Dendritic cell treated with granulocyte-macrophage colony-stimulating factor and Interleukin-4, amounts not matched to agents 40 ng/mL and 50 ng/mL, for 4 days (primary cell): ENCODE data around the gene CHERP.
"Not testable (repeated sequence)": the region's sequence is repeated elsewhere in the genome, so short reads cannot be mapped to it uniquely, and the experiment has no call there.

ENCODE experiments used
- H3K27ac Mint-ChIP-seq: one replicate; pipeline ENCODE4 v1.8.0; 2022; ENCODE audit warnings: mild to moderate bottlenecking, mixed read lengths
- H3K27me3 Mint-ChIP-seq: one replicate; pipeline ENCODE4 v1.8.0; 2022; ENCODE audit warnings: mild to moderate bottlenecking, mixed read lengths
- H3K36me3 Mint-ChIP-seq: one replicate; pipeline ENCODE4 v1.8.0; 2022; ENCODE audit warnings: low read depth, mixed read lengths
- H3K4me1 Mint-ChIP-seq: one replicate; pipeline ENCODE4 v1.8.0; 2022; ENCODE audit warnings: low read depth, mixed read lengths
- H3K4me3 Mint-ChIP-seq: one replicate; pipeline ENCODE4 v1.8.0; 2022; ENCODE audit warnings: mild to moderate bottlenecking, moderate library complexity, mixed read lengths
- H3K9me3 Mint-ChIP-seq: one replicate; pipeline ENCODE4 v1.8.0; 2022; ENCODE audit warnings: mixed read lengths
- intact Hi-C: fragments of 100-400 bp; cut with micrococcal nuclease; formaldehyde crosslinking; loops from one replicate; pipeline ENCODE4 v1.15.0; 2022

The CHERP gene

GRCh38 chr19:16571283-16571682 is 29.0 kb upstream of the CHERP start:
- peak overlapping the region; percentile 87 for H3K4me3 Mint-ChIP-seq
- peak overlapping the region; percentile 93 for H3K27ac Mint-ChIP-seq
- H3K27me3 Mint-ChIP-seq, result no peaks in the 10 kb centered on the region
- peaks cover 90% of the 10 kb centered on the region for H3K36me3 Mint-ChIP-seq
- intact Hi-C loops, result loop anchor here (5.0 kb wide), 1 partner anchor 56 kb away; the partner anchor contains the start of gene MED26
- no peaks in the 10 kb centered on the region for H3K9me3 Mint-ChIP-seq
- peaks cover 45% of the 10 kb centered on the region for H3K4me1 Mint-ChIP-seq

DNA sequence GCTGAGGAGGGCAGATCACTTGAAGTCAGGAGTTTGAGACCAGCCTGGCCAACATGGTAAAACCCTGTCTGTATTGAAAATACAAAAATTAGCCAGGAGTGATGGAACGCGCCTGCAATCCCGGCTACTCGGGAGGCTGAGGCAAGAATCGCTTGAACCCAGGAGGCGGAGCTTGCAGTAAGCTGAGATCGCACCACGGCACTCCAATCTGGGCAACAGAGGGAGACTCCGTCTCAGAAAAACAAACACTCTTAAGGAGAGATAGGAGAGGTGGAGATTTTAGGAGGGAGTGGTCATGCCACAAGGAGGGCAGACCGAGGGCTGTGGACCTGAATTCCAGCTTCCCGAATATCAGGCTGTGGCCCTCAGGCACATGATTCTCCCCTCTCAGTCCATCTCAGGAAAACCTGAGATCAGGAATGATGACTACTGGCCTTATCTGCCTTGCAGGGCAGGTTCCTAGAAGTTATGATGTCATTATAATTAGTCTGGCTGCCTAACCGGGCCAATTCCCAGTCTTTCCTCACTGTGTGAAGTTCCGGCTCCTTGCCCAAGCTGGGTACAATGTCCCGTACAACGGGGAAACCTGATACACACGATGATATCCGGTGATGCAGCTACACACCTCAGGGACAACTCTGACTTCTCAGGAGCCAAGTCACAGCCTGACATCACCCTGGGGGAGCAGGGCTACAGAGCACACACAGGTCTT is 27.5 kb upstream of the CHERP start:
- Mint-ChIP-seq H3K4me3 (no peak overlapping the region), H3K9me3 (no peaks in the 10 kb centered on the region), H3K27me3 (no peaks in the 10 kb centered on the region), H3K36me3 (peaks cover 90% of the 10 kb centered on the region), H3K4me1 (peaks cover 32% of the 10 kb centered on the region), H3K27ac (peak overlapping the region; percentile 93)
- intact Hi-C loops, result loop anchor here (5.0 kb wide), 1 partner anchor 58 kb away; the partner anchor contains the start of gene MED26

GRCh38 chr19:16566702-16567101 is 24.5 kb upstream of the CHERP start:
- no peak overlapping the region for H3K27ac Mint-ChIP-seq
- intact Hi-C loops, result no loop called here
- H3K9me3 Mint-ChIP-seq, result no peaks in the 10 kb centered on the region
- H3K36me3 Mint-ChIP-seq, result peaks cover 94% of the 10 kb centered on the region
- H3K4me3 Mint-ChIP-seq, result no peak overlapping the region
- H3K4me1 Mint-ChIP-seq, result peaks cover 9% of the 10 kb centered on the region
- no peaks in the 10 kb centered on the region for H3K27me3 Mint-ChIP-seq

DNA sequence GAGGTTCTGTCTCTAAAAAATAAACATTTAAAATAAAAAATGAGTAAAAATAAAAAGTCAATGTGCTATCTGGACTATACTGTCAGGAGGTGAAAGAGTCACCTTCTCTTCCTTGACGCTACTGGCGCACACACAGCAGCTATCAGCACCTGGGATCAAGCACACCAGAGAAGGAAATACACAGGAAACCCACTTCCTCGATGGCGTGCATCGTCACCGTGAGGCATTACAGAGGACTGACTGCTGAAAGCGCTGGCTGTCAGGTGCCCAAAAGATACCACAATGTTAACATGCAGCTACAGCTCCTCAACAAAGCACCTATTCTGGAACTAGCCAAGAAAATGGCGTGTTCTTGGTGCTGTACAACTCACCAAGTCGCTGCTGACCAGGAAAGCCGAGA is 23.9 kb upstream of the CHERP start:
- no peaks in the 10 kb centered on the region for H3K9me3 Mint-ChIP-seq
- no peak overlapping the region for H3K4me3 Mint-ChIP-seq
- H3K27me3 Mint-ChIP-seq, result no peaks in the 10 kb centered on the region
- H3K4me1 Mint-ChIP-seq, result peaks cover 4% of the 10 kb centered on the region
- intact Hi-C loops, result no loop called here
- H3K36me3 Mint-ChIP-seq, result peaks cover 96% of the 10 kb centered on the region
- H3K27ac Mint-ChIP-seq, result no peak overlapping the region

DNA sequence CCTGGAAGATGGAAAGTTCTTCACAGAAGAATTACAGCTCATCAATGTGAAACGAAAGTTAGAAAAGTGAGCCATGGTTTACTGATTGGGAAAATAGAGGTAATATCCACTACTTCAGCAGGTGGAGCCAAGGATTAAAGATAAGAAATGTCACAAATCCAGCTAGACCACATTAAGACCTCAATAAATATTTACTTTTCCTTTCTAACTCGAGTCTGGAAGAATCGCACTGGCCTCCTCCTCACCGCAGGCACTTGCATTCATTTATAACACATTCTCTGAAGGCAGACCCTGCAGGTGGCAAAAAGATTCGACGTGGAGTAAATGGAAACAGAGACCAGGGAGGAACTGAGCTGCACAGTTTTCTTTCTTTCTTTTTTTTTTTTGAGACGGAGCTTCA is 22.6 kb upstream of the CHERP start:
- Mint-ChIP-seq H3K4me1 (no peaks in the 10 kb centered on the region), H3K27me3 (no peaks in the 10 kb centered on the region), H3K36me3 (peaks cover 99% of the 10 kb centered on the region), H3K9me3 (no peaks in the 10 kb centered on the region), H3K27ac (no peak overlapping the region), H3K4me3 (no peak overlapping the region)
- intact Hi-C loops, result no loop called here

- Mint-ChIP-seq H3K27ac (no peak overlapping the region), H3K27me3 (no peaks in the 10 kb centered on the region), H3K4me3 (no peak overlapping the region), H3K4me1 (no peaks in the 10 kb centered on the region), H3K9me3 (no peaks in the 10 kb centered on the region), H3K36me3 (peaks cover 99% of the 10 kb centered on the region)
- intact Hi-C loops, result no loop called here
These were observed 20.4 kb upstream of the CHERP start for GRCh38 chr19:16562608-16563025.

- Mint-ChIP-seq H3K4me3 (no peak overlapping the region), H3K4me1 (no peaks in the 10 kb centered on the region), H3K36me3 (peaks cover 99% of the 10 kb centered on the region), H3K9me3 (no peaks in the 10 kb centered on the region), H3K27ac (no peak overlapping the region), H3K27me3 (no peaks in the 10 kb centered on the region)
- intact Hi-C loops, result no loop called here
These were observed 19.1 kb upstream of the CHERP start for GRCh38 chr19:16561382-16561781.

DNA sequence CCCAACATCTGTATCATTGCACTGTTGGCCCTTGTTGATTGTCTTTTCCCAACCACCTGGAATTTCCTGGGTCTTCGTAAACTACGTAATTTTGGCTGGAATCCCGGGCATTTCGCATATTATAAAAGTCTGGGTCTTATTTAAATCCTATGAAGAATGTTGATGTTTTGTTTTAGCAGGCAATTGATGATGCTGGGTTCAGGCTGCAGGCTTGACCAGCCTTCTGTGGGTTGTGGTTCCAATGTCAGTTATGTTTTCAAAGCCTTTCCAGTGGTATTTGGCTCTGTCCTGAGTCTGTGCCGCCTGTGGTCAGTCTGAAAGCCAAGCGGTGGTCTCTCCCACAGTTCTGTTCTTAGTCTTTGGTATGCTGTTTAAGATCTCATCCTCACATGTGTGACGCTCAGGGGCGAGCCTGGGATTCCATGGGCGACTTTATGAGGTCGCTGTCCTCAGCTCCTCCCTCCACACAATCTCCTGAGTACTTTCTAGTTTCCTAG is 17.6 kb upstream of the CHERP start:
- no peak overlapping the region for H3K27ac Mint-ChIP-seq
- peaks cover 99% of the 10 kb centered on the region for H3K36me3 Mint-ChIP-seq
- H3K4me3 Mint-ChIP-seq, result no peak overlapping the region
- intact Hi-C loops, result no loop called here
- no peaks in the 10 kb centered on the region for H3K27me3 Mint-ChIP-seq
- no peaks in the 10 kb centered on the region for H3K9me3 Mint-ChIP-seq
- H3K4me1 Mint-ChIP-seq, result no peaks in the 10 kb centered on the region

DNA sequence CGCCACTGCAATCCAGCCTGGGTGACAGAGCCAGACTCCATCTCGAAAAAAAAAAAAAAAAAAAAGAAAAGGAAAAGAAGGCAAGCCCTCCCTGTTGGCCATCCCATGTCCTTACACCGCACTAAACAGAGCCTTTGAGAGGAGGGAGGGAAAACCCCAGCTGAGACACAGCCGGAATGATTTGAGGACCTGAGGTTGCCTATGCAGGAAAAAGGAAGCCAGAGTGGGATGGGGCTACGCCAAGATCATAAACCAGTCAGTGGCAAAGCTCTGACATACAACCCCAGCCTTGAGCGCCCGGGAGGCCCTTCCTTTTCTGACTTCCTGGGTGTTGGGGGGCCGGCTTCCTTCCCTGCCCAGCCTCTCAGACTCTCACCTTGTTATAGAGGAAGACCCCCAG is 12.5 kb upstream of the CHERP start:
- Mint-ChIP-seq H3K27me3 (no peaks in the 10 kb centered on the region), H3K9me3 (no peaks in the 10 kb centered on the region), H3K4me3 (no peak overlapping the region), H3K27ac (no peak overlapping the region), H3K36me3 (peaks cover 100% of the 10 kb centered on the region), H3K4me1 (peaks cover 5% of the 10 kb centered on the region)
- intact Hi-C loops, result no loop called here

DNA sequence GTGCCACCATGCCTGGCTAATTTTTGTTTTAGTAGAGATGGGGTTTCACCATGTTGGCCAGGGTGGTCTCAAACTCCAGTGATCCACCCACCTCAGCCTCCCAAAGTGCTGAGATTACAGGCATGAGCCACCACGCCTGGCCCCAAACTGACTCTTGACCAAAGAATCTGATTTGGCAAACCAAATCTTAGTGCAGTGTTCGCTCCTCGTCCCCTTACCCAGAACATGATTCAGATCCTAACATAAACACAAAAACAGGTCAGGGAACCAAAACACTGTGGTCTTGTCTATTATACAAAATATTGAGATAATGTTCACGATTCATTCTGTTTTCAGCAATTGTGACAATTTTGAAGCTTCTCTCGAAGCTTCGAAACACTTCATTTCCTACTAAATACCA is 9.7 kb upstream of the CHERP start:
- H3K27ac Mint-ChIP-seq, H3K27me3 Mint-ChIP-seq, intact Hi-C loops, H3K9me3 Mint-ChIP-seq, H3K4me3 Mint-ChIP-seq: not testable (repeated sequence)
- Mint-ChIP-seq H3K36me3 (peaks cover 85% of the 10 kb centered on the region), H3K4me1 (peaks cover 13% of the 10 kb centered on the region)

GRCh38 chr19:16548956-16549355 is 6.7 kb upstream of the CHERP start:
- no peak overlapping the region for H3K27ac Mint-ChIP-seq
- H3K36me3 Mint-ChIP-seq, result peaks cover 61% of the 10 kb centered on the region
- no peaks in the 10 kb centered on the region for H3K9me3 Mint-ChIP-seq
- intact Hi-C loops, result loop anchor here (10.0 kb wide), 1 partner anchor 104 kb away; no protein-coding TSS in a partner anchor
- H3K27me3 Mint-ChIP-seq, result no peaks in the 10 kb centered on the region
- H3K4me3 Mint-ChIP-seq, result no peak overlapping the region
- H3K4me1 Mint-ChIP-seq, result peaks cover 24% of the 10 kb centered on the region

DNA sequence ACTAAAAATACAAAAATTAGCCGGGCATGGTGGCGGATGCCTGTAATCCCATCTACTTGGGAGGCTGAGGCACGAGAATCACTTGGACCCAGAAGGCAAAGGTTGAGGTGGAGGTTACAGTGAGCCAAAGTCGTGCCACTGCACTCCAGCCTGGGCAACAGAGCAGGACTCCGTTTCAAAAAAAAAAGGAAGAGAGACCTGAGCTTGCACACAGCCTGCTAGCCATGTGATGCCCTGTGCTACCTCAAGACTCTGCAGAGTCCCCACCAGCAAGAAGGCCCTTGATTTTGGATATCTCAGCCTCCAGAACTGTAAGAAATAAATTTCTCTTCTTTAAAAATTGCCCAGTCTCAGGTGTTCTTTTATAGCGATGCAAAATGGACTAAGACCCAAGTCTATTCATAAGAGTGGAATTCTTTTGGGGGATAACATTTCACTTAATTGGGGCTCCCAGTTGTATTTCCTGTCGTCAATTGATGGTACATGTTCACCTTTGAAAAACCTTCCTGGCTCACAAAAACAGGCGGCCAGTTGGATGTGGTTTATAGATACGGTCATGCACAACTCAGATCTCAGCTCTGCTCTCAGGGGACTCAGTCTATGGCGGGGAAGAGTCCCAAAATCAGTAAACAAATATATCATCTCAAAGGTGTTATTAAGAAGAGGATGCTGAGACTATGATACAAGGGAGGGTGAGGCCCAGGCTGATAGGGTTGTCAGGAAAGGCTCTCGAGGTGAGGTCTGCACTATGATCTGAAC is 2.4 kb upstream of the CHERP start:
- Mint-ChIP-seq H3K4me3 (no peak overlapping the region), H3K9me3 (no peaks in the 10 kb centered on the region), H3K27me3 (no peaks in the 10 kb centered on the region), H3K36me3 (peaks cover 36% of the 10 kb centered on the region), H3K4me1 (peaks cover 44% of the 10 kb centered on the region), H3K27ac (no peak overlapping the region)
- intact Hi-C loops, result loop anchor here (10.0 kb wide), 1 partner anchor 100 kb away; no protein-coding TSS in a partner anchor

DNA sequence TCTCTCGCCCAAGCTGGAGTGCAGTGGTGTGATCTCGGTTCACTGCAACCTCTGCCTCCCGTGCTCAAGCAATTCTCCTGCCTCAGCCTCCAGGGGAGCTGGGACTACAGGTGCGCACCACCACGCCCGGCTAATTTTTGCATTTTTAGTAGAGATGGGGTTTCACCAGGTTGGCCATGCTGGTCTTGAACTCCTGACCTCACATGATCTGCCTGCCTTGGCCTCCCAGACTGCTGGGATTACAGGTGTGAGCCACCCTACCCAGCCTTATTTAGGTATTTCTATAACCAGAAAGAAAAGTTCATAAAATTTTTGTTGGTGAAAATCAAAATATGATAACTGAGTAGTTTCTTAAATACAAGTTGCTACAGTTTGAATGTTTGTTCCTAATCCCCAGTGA is 1.5 kb upstream of the CHERP start:
- H3K4me3 Mint-ChIP-seq, H3K9me3 Mint-ChIP-seq, H3K27ac Mint-ChIP-seq, H3K27me3 Mint-ChIP-seq: not testable (repeated sequence)
- Mint-ChIP-seq H3K4me1 (peaks cover 50% of the 10 kb centered on the region), H3K36me3 (peaks cover 38% of the 10 kb centered on the region)
- intact Hi-C loops, result loop anchor here (2.0 to 10.0 kb wide), 2 partner anchors 71 to 99 kb away; no protein-coding TSS in a partner anchor

DNA sequence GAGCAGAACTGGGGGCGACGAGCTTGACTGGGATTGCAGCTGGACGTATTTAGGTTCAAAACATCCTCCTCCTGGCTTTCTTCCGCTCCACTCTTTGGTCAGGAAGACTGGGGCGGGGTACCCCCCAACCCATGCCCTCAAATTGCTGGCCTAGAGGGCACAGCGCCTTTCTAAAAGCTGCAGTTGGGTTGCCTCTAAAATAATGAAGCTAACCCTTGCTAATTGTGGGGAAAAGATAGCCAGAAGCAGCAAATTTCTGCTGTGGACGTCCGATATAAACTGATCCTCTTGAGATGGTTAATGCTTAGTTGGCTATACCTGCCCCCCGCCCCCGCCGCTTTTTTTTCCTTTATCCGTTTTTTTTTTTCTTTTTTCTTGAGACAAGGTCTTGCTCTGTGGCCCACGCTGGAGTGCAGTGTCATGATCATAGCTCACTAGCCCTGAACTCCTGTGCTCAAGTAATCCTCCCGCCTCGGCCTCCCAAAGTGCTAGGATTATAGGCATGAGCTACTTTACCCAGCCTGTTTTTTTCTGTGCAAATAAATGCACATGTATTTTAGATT is 754 bp upstream of the CHERP start:
- peaks cover 54% of the 10 kb centered on the region for H3K4me1 Mint-ChIP-seq
- no peaks in the 10 kb centered on the region for H3K9me3 Mint-ChIP-seq
- H3K27me3 Mint-ChIP-seq, result no peaks in the 10 kb centered on the region
- peak overlapping the region; percentile 80 for H3K27ac Mint-ChIP-seq
- H3K36me3 Mint-ChIP-seq, result peaks cover 43% of the 10 kb centered on the region
- intact Hi-C loops, result loop anchor here (1.0 to 10.0 kb wide), 5 partner anchors 29 to 98 kb away; partner anchors contain the start of genes C19orf44, CALR3, MED26 and SLC35E1
- peak overlapping the region; percentile 82 for H3K4me3 Mint-ChIP-seq
